HepG2 (cell line): ENCODE data around the gene TMEM258. TPM values are rescaled to one million over a fixed set of nuclear protein-coding genes. Genes with fewer than 3 reads are reported as not detected.

ENCODE experiments used
- CSRNP1 ChIP-seq: sonication (generic); formaldehyde crosslinking; IDR thresholded peaks from 2 replicates; pipeline ENCODE4 v1.8.1; 2023; ENCODE audit warnings: mild to moderate bottlenecking, missing genetic modification reagents
- MAFK ChIP-seq, 2 experiments: IDR thresholded peaks in 1 of 2; conservative IDR thresholded peaks in 1 of 2; 2 replicates each; pipeline ENCODE4 v1.6.1; 2011; ENCODE audit warnings: improper control_type of control experiment in 2 of 2, low read length in 2 of 2
- PPARG ChIP-seq: conservative IDR thresholded peaks from 2 replicates; pipeline ENCODE4 v1.6.1; 2016; ENCODE audit warnings: missing biosample characterization, missing genetic modification reagents
- RXRA ChIP-seq: sonication (generic); formaldehyde crosslinking; IDR thresholded peaks from 2 replicates; pipeline ENCODE4 v1.5.1; 2020; ENCODE audit warnings: missing genetic modification reagents
- SMAD9 ChIP-seq: sonication (generic); formaldehyde crosslinking; IDR thresholded peaks from 2 replicates; pipeline ENCODE4 v1.5.1; 2020; ENCODE audit warnings: mild to moderate bottlenecking, missing genetic modification reagents
- STAG1 ChIP-seq: sonication (generic); formaldehyde crosslinking; IDR thresholded peaks from 2 replicates; pipeline ENCODE4 v1.4.0; 2020; ENCODE audit warnings: missing genetic modification reagents
- TFE3 ChIP-seq: IDR thresholded peaks from 2 replicates; pipeline ENCODE4 v1.6.1; 2016
- UBTF ChIP-seq: sonication (generic); formaldehyde crosslinking; IDR thresholded peaks from 2 replicates; pipeline ENCODE4 v1.4.0; 2020; ENCODE audit warnings: mild to moderate bottlenecking, missing genetic modification reagents
- ZBTB1 ChIP-seq: sonication (generic); formaldehyde crosslinking; IDR thresholded peaks from 2 replicates; pipeline ENCODE4 v1.4.0; 2020; ENCODE audit warnings: missing genetic modification reagents, borderline replicate concordance
- ZEB1 ChIP-seq: IDR thresholded peaks from 2 replicates; pipeline ENCODE4 v1.6.1; 2012; ENCODE audit warnings: mild to moderate bottlenecking, low read depth, inconsistent platforms; ENCODE audit not compliant: insufficient replicate concordance
- ZNF17 ChIP-seq: sonication (generic); formaldehyde crosslinking; IDR thresholded peaks from 2 replicates; pipeline ENCODE4 v1.5.0; 2020; ENCODE audit warnings: mild to moderate bottlenecking, missing genetic modification reagents
- ZNF276 ChIP-seq: sonication (generic); formaldehyde crosslinking; IDR thresholded peaks from 2 replicates; pipeline ENCODE4 v1.4.0; 2020; ENCODE audit warnings: mild to moderate bottlenecking, low read depth, missing genetic modification reagents
- ZNF670 ChIP-seq: sonication (generic); formaldehyde crosslinking; IDR thresholded peaks from 2 replicates; pipeline ENCODE4 v1.8.0; 2022; ENCODE audit warnings: mild to moderate bottlenecking, missing genetic modification reagents, borderline replicate concordance
- ZNF687 ChIP-seq: sonication (generic); formaldehyde crosslinking; IDR thresholded peaks from 2 replicates; pipeline ENCODE4 v1.5.1; 2020; ENCODE audit warnings: mild to moderate bottlenecking, missing genetic modification reagents, moderate library complexity
- ZNF770 ChIP-seq: sonication (generic); formaldehyde crosslinking; IDR thresholded peaks from 2 replicates; pipeline ENCODE4 v1.5.0; 2020; ENCODE audit warnings: mild to moderate bottlenecking, missing genetic modification reagents
- ZNF790 ChIP-seq: sonication (generic); formaldehyde crosslinking; IDR thresholded peaks from 2 replicates; pipeline ENCODE4 v1.8.0; 2022; ENCODE audit warnings: missing genetic modification reagents, mild to moderate bottlenecking, borderline replicate concordance
- polyA plus RNA-seq, 8 experiments: library from polyadenylated mRNA; depleted of rRNA in 3 of 8; stranded (reverse) in 7 of 8; unstranded in 1 of 8; fragments of >200 nt; fragmentation: Illumina TruSeq in 4 of 8; extraction: Trizol in 4 of 8; gene quantifications; 2 replicates each; pipeline versions ENCODE4 v1.2.1 to v1.2.3, GENCODE V29; 2011 to 2016; ENCODE audit warnings: low read depth in 4 of 8, missing spikeins in 1 of 8, mixed read lengths in 1 of 8; ENCODE audit not compliant: insufficient read depth in 1 of 8
- total RNA-seq, 5 experiments: library from RNA; depleted of rRNA; stranded (reverse); fragments of >200 nt; fragmentation: Illumina TruSeq; extraction: Trizol; gene quantifications; 2 replicates each; pipeline ENCODE4 v1.2.3, GENCODE V29; 2016; ENCODE audit warnings: low read depth in 1 of 5

Gene TMEM258
- total and polyA plus RNA-seq, 2 of the 13 experiments (the other 11 are each of a cell fraction or from before 2014, with no cell fraction given), result 175 to 424 TPM

- no peak for TF ChIP-seq TFE3 (CRISPR knock-in tag)
- no peak for TF ChIP-seq ZNF17 (CRISPR knock-in tag)
- no peak for TF ChIP-seq SMAD9 (CRISPR knock-in tag)
- no peak for TF ChIP-seq PPARG (CRISPR knock-in tag)
- TF ChIP-seq ZNF276 (CRISPR knock-in tag), result 0 out of 2 replicates have a peak, but pooled peaks have one; percentile 5
- no peak for TF ChIP-seq ZBTB1
- no peak for TF ChIP-seq ZNF670
- no peak for TF ChIP-seq CSRNP1 (CRISPR knock-in tag)
- TF ChIP-seq ZEB1, result peak; percentile 3
- peak; percentile 10; the same call in 1 of the 2 replicates for TF ChIP-seq ZNF770 (CRISPR knock-in tag)
- no peak for TF ChIP-seq ZNF790 (CRISPR knock-in tag)
- peak; percentile 69 for TF ChIP-seq ZNF687
- peak; percentile 11; the same call in 1 of the 2 replicates for TF ChIP-seq UBTF
- TF ChIP-seq MAFK (conservative IDR thresholded peaks at IDR 0.05 in 1 of 2, IDR thresholded peaks at IDR 0.05 in 1 of 2; ENCODE audit: low read length in 2 of 2), result no peak
- no peak for TF ChIP-seq STAG1
- TF ChIP-seq RXRA (CRISPR knock-in tag), result 0 out of 2 replicates have a peak, but pooled peaks have one; percentile 6
Measured at GRCh38 chr11:61747967-61748285, 44.5 kb downstream of the TMEM258 start (continued).
